GM23338 (cell line): ENCODE measurements around the gene MTHFD2.

Experiments used
- CTCF ChIP-seq, 2 experiments: fragments of 200-600 bp in 1 of 2; sonication (generic) in 1 of 2; conservative IDR thresholded peaks; 2 replicates each; pipeline versions ENCODE4 v1.5.1 to v1.6.1; 2016 to 2017; ENCODE audit warnings: antibody characterized with exemption in 2 of 2, low read depth in 2 of 2, mild to moderate bottlenecking in 2 of 2, moderate library complexity in 1 of 2
- EZH2 ChIP-seq: fragments of 200-600 bp; sonication (generic); IDR thresholded peaks from one replicate; pipeline ENCODE4 v1.8.0; 2017; ENCODE audit warnings: antibody characterized with exemption, mild to moderate bottlenecking, low read depth; ENCODE audit not compliant: unreplicated experiment
- TF ChIP-seq, protein P1 (sequence below): IDR thresholded peaks from one replicate; pipeline ENCODE4 v1.6.1; 2018; ENCODE audit warnings: antibody characterized with exemption; ENCODE audit not compliant: unreplicated experiment

DNA sequence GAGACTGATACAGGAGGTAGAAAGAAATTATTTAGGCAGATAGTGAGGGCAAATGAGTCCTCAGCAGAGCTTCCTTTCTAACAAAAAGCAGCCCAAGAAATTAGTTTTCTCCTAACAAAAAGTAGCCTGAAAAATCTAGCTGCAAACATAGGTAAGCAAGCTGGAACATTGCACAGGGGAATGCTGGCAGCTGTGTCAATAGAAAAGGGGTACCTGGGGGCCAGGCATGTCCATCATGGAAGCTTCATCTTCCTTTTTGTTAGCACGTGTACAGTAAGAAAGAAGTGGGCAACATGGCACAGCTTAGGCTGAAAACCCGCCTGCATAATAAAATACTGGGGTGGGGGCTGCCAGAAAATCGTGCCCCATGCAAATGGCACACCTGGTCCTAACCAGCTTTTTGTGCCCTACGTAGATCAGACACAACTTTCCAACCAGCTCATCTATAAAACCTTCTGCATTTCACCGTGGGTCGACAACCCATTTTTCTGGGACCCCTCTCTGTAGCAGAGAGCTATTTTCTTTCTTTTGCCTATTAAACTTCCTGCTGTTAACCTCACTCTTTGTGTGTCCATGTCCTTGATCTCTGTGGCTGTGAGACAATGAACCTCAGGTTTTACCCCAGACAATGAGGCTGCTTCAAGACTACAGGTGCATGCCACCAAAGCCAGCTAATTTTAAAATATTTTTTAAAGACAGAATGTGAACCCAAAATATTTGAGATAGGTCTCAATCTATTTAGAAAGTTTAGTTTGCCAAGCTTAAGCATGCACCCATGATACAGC, 6.6 kb upstream of the MTHFD2 start:
- TF ChIP-seq CTCF (conservative IDR thresholded peaks at IDR 0.05; ENCODE audit: low read depth in 2 of 2) = no peak
- TF ChIP-seq, protein P1, sequence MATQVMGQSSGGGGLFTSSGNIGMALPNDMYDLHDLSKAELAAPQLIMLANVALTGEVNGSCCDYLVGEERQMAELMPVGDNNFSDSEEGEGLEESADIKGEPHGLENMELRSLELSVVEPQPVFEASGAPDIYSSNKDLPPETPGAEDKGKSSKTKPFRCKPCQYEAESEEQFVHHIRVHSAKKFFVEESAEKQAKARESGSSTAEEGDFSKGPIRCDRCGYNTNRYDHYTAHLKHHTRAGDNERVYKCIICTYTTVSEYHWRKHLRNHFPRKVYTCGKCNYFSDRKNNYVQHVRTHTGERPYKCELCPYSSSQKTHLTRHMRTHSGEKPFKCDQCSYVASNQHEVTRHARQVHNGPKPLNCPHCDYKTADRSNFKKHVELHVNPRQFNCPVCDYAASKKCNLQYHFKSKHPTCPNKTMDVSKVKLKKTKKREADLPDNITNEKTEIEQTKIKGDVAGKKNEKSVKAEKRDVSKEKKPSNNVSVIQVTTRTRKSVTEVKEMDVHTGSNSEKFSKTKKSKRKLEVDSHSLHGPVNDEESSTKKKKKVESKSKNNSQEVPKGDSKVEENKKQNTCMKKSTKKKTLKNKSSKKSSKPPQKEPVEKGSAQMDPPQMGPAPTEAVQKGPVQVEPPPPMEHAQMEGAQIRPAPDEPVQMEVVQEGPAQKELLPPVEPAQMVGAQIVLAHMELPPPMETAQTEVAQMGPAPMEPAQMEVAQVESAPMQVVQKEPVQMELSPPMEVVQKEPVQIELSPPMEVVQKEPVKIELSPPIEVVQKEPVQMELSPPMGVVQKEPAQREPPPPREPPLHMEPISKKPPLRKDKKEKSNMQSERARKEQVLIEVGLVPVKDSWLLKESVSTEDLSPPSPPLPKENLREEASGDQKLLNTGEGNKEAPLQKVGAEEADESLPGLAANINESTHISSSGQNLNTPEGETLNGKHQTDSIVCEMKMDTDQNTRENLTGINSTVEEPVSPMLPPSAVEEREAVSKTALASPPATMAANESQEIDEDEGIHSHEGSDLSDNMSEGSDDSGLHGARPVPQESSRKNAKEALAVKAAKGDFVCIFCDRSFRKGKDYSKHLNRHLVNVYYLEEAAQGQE = no peak
- TF ChIP-seq EZH2 = no peak
